GM10248 (cell line): ENCODE data around the gene RALGAPA2.

Experiments
- CTCF ChIA-PET: fragments of 300-600 bp; sonication (Branson Sonifier 250); formaldehyde crosslinking; extraction: SDS; loops from one replicate; lab custom pipeline; 2021; ENCODE audit warnings: antibody characterized with exemption; lab: Yijun Ruan, JAX
- POLR2A ChIA-PET: fragments of 350-650 bp; sonication (Branson Sonifier 250); formaldehyde crosslinking; extraction: SDS; loops from one replicate; lab custom pipeline; 2020; ENCODE audit warnings: antibody characterized with exemption; lab: Yijun Ruan, JAX
- DNase-seq: peaks from one replicate; pipeline ENCODE4 v3.0.0; 2012; ENCODE audit errors: extremely low spot score
- TF ChIP-seq, protein P1 (sequence below): IDR thresholded peaks from 2 replicates; pipeline ENCODE4 v1.5.1; 2012; ENCODE audit warnings: mild to moderate bottlenecking, low read depth; ENCODE audit errors: extremely low read depth, missing control alignments, control extremely low read depth

The RALGAPA2 gene

GRCh38 chr20:20655883-20656282 lies 56.6 kb downstream of the RALGAPA2 start:
- TF ChIP-seq, protein P1, sequence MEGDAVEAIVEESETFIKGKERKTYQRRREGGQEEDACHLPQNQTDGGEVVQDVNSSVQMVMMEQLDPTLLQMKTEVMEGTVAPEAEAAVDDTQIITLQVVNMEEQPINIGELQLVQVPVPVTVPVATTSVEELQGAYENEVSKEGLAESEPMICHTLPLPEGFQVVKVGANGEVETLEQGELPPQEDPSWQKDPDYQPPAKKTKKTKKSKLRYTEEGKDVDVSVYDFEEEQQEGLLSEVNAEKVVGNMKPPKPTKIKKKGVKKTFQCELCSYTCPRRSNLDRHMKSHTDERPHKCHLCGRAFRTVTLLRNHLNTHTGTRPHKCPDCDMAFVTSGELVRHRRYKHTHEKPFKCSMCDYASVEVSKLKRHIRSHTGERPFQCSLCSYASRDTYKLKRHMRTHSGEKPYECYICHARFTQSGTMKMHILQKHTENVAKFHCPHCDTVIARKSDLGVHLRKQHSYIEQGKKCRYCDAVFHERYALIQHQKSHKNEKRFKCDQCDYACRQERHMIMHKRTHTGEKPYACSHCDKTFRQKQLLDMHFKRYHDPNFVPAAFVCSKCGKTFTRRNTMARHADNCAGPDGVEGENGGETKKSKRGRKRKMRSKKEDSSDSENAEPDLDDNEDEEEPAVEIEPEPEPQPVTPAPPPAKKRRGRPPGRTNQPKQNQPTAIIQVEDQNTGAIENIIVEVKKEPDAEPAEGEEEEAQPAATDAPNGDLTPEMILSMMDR, result no peak
- ChIA-PET CTCF (interaction anchor here (0.9 to 9.5 kb wide), 8 partner anchors 9 to 177 kb away, joined by 3 to 70 read pairs (median 4); no protein-coding TSS in a partner anchor), POLR2A (no interaction called here)
- no peak for DNase-seq

DNA sequence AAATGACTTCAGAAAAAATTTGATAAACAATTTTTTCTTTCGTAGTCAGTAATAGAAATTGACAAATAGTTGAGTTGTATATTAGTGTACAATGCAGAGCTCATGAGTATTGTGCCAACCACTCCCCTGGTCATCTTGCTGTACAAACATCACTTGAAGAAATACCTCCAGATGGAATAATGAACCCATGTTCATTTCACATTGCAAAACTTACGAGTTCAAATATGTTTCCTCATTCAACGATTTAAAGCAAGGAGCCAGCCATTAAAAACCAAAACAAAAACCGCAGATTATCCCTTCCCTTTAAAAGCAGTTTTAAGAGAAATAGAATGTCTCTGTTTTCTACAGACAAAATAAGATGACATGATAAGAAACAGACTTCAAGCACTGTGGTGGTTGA lies 62.5 kb downstream of the RALGAPA2 start:
- POLR2A ChIA-PET, result no interaction called here
- TF ChIP-seq, protein P1, result no peak
- CTCF ChIA-PET, result interaction anchor here (0.8 to 1.1 kb wide), 2 partner anchors 10 to 15 kb away, joined by 3 read pairs; no protein-coding TSS in a partner anchor
- DNase-seq, result no peak

DNA sequence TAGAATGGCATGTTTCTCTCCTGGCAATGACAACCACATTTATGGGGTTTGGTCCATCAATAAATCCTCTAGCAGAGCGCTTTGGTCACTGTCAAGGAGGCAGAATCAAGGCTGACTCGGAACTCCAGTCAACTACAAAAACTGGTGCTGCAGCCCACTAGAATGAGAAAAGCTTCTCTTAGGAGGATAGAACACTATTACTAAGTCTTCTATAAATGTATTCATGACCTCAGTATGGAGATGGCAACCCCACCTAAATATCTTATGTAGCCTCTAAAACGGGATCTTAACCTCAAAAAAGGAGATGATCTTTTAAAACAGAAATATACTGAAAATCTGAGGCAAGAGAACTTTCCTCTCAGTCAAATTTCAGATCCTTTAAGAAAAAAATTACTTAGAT lies 68.5 kb downstream of the RALGAPA2 start:
- TF ChIP-seq, protein P1, result no peak
- DNase-seq, result no peak
- CTCF ChIA-PET, result no interaction called here
- POLR2A ChIA-PET, result no interaction called here

- ChIA-PET CTCF (no interaction called here), POLR2A (no interaction called here)
- no peak for DNase-seq
- TF ChIP-seq, protein P1, result no peak
These were observed 70.7 kb downstream of the RALGAPA2 start for GRCh38 chr20:20641783-20642182.

DNA sequence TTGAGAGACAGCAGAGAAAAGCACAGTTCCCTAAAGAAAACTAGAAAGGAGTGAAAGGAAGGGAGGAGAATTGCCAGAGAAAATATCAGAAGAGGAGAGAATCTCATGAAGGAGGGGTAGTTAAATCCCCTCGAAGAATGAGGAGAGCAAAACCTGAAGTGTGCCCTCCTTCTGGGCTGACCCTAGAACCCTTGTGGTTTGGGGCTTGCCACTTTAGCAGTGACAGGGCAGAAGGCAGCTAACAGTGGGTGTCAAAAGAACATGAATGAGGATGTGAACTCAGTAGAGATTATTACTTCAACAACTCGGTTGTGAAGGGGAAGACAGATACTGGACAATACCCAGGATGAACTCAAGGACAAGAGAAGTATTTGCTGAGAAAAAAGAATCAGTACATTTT lies 73.6 kb downstream of the RALGAPA2 start:
- CTCF ChIA-PET, result no interaction called here
- no peak for DNase-seq
- TF ChIP-seq, protein P1, result no peak
- POLR2A ChIA-PET, result no interaction called here

DNA sequence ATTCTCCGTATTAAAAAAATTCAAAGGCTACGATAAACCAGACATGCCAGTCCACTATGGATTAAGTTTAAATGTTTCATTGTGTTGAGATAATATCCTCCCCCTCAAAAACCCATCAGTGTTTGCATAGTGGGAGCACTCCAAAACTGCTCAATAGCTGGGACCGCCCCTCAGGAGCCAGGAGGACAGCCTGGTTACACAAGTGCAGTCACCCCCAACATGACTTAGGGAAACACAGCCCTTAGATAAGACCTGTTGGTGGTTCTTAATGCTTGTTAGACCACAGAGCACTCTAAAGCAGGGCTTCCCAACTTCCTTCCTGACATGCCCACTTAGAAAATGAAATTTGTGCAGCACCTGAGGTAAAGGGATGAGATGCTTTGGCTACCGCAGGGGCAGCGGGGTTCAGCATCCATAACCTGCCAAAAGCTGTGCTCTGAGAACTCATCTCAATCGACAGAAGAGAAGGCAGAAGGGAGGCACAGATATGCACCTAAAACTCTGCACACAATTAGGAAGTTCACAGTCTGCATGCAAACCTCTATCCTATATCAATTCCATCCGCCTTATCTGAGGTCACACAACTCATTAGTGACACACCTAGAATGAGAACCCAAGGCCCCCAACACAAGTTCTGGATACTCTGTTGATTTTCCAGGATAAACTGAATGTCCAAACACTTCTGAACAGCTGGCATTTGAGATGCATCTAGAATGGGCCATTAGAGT lies 74.3 kb downstream of the RALGAPA2 start:
- DNase-seq, result no peak
- ChIA-PET CTCF (no interaction called here), POLR2A (no interaction called here)
- TF ChIP-seq, protein P1, result no peak
